A549 (cell line): ENCODE measurements around the gene NUB1. TPM values are rescaled to one million over a fixed set of nuclear protein-coding genes. Genes with fewer than 3 reads are reported as not detected.

ENCODE experiments used
- ATAC-seq, 2 experiments: fragments of 200-7000 bp in 1 of 2; fragments of >200 bp in 1 of 2; cut with Nextera tagmentation in 1 of 2; cut with Tn5 transposase in 1 of 2; 3 replicates each; pipeline versions ENCODE4 v1.8.0 to v1.9.1; 2018 to 2020; ENCODE audit warnings: mild to moderate bottlenecking in 1 of 2, moderate library complexity in 1 of 2
- CTCF ChIA-PET: fragments of 300-600 bp; sonication (Branson Sonifier 250); formaldehyde crosslinking; extraction: SDS; loops from one replicate; lab custom pipeline; 2021; ENCODE audit warnings: antibody characterized with exemption, inconsistent platforms; lab: Yijun Ruan, JAX
- POLR2A ChIA-PET: fragments of 350-600 bp; formaldehyde crosslinking; extraction: SDS; loops from one replicate; lab custom pipeline; 2021; ENCODE audit warnings: antibody characterized with exemption, inconsistent platforms; lab: Yijun Ruan, JAX
- DNase-seq, 2 experiments: peaks; one replicate each; pipeline versions ENCODE4 v3.0.0 to v3.0.0-alpha.2; 2011 to 2016; ENCODE audit warnings: low read depth in 1 of 2, low spot score in 1 of 2
- FAIRE-seq: peaks from 2 replicates; lab custom pipeline; 2011; peaks lifted over from hg19 to GRCh38; lab: Jason Lieb, UNC
- H3K27ac ChIP-seq, 2 experiments: fragments of >200 bp; sonication (Bioruptor Twin); formaldehyde crosslinking; 3 replicates each; pipeline ENCODE4 v1.5.1; 2016 to 2017
- H3K4me1 ChIP-seq: fragments of >200 bp; sonication (Bioruptor Twin); formaldehyde crosslinking; 3 replicates; pipeline ENCODE4 v1.6.1; 2016
- H3K4me2 ChIP-seq: fragments of >200 bp; sonication (Bioruptor Twin); formaldehyde crosslinking; 3 replicates; pipeline ENCODE4 v1.6.1; 2016
- H3K4me3 ChIP-seq: fragments of >200 bp; sonication (Bioruptor Twin); formaldehyde crosslinking; 3 replicates; pipeline ENCODE4 v1.5.1; 2016
- H3K9me3 ChIP-seq: fragments of >200 bp; sonication (Bioruptor Twin); formaldehyde crosslinking; 3 replicates; pipeline ENCODE4 v1.6.1; 2016
- CBX2 ChIP-seq: fragments of 200-600 bp; sonication (generic); IDR thresholded peaks from 2 replicates; pipeline ENCODE4 v1.6.1; 2016; ENCODE audit warnings: low read depth, mild to moderate bottlenecking, borderline replicate concordance
- CBX8 ChIP-seq: fragments of 200-600 bp; sonication (generic); IDR thresholded peaks from 2 replicates; pipeline ENCODE4 v1.6.1; 2016
- CEBPB ChIP-seq, 2 experiments: fragments of >200 bp in 1 of 2; sonication (Bioruptor Twin) in 1 of 2; formaldehyde crosslinking in 1 of 2; IDR thresholded peaks; 2 replicates each; pipeline ENCODE4 v1.6.1; 2012 to 2016
- CHD2 ChIP-seq: fragments of 150-350 bp; IDR thresholded peaks from 2 replicates; pipeline ENCODE4 v1.6.1; 2014; ENCODE audit warnings: low read length; ENCODE audit not compliant: partially characterized antibody
- CHD4 ChIP-seq: fragments of 200-600 bp; sonication (generic); IDR thresholded peaks from 2 replicates; pipeline ENCODE4 v1.6.1; 2016; ENCODE audit warnings: antibody characterized with exemption, mild to moderate bottlenecking, borderline replicate concordance
- ELK1 ChIP-seq: fragments of 150-350 bp; IDR thresholded peaks from 2 replicates; pipeline ENCODE4 v1.6.1; 2014; ENCODE audit warnings: low read depth, mild to moderate bottlenecking, low read length
- EP300 ChIP-seq, 2 experiments: fragments of >200 bp; sonication (Bioruptor Twin); formaldehyde crosslinking; IDR thresholded peaks; 2 replicates in 1 of 2; 3 replicates in 1 of 2; pipeline ENCODE4 v1.6.1; 2016 to 2017
- FOSB ChIP-seq: fragments of 250-450 bp; sonication (Bioruptor Pico); IDR thresholded peaks from 2 replicates; pipeline ENCODE4 v1.5.0; 2020; ENCODE audit warnings: mild to moderate bottlenecking, moderate library complexity
- FOXS1 ChIP-seq: fragments of 250-450 bp; sonication (Bioruptor Pico); IDR thresholded peaks from 2 replicates; pipeline ENCODE4 v1.5.0; 2020; ENCODE audit warnings: mild to moderate bottlenecking, moderate library complexity
- GATA3 ChIP-seq: IDR thresholded peaks from 2 replicates; pipeline ENCODE4 v1.6.1; 2012; ENCODE audit warnings: borderline replicate concordance
- HEYL ChIP-seq: fragments of 250-450 bp; sonication (Bioruptor Pico); IDR thresholded peaks from 2 replicates; pipeline ENCODE4 v1.8.0; 2021; ENCODE audit warnings: mild to moderate bottlenecking, moderate library complexity
- HOXA7 ChIP-seq: fragments of 250-450 bp; sonication (Bioruptor Pico); IDR thresholded peaks from 2 replicates; pipeline ENCODE4 v1.5.0; 2020; ENCODE audit warnings: mild to moderate bottlenecking, moderate library complexity
- HOXB13 ChIP-seq: fragments of 250-450 bp; sonication (Bioruptor Pico); IDR thresholded peaks from 2 replicates; pipeline ENCODE4 v1.5.0; 2020; ENCODE audit warnings: low read depth, mild to moderate bottlenecking, moderate library complexity
- JUN ChIP-seq, 2 experiments: fragments of >200 bp; sonication (Bioruptor Twin); formaldehyde crosslinking; IDR thresholded peaks; 2 replicates in 1 of 2; 3 replicates in 1 of 2; pipeline ENCODE4 v1.6.1; 2016 to 2017
- KDM1A ChIP-seq: fragments of 200-600 bp; sonication (generic); IDR thresholded peaks from 2 replicates; pipeline ENCODE4 v1.6.1; 2016; ENCODE audit warnings: low read depth, mild to moderate bottlenecking
- KDM5A ChIP-seq: fragments of 200-600 bp; sonication (generic); IDR thresholded peaks from 2 replicates; pipeline ENCODE4 v1.6.1; 2016; ENCODE audit warnings: antibody characterized with exemption, mild to moderate bottlenecking
- MAZ ChIP-seq: fragments of 150-350 bp; IDR thresholded peaks from 2 replicates; pipeline ENCODE4 v1.6.1; 2014; ENCODE audit warnings: antibody characterized with exemption, low read depth, low read length, borderline replicate concordance
- NFE2L2 ChIP-seq: fragments of 150-350 bp; conservative IDR thresholded peaks from 2 replicates; pipeline ENCODE4 v1.6.1; 2014; ENCODE audit warnings: low read length
- NR3C1 ChIP-seq: fragments of >200 bp; sonication (Bioruptor Twin); formaldehyde crosslinking; IDR thresholded peaks from 3 replicates; pipeline ENCODE4 v1.6.1; 2017
- POLR2A ChIP-seq: IDR thresholded peaks from 2 replicates; pipeline ENCODE4 v1.6.1; 2012; ENCODE audit warnings: mild to moderate bottlenecking, low read length
- RAD21 ChIP-seq, 2 experiments: fragments of >200 bp in 1 of 2; sonication (Bioruptor Twin) in 1 of 2; formaldehyde crosslinking in 1 of 2; IDR thresholded peaks in 1 of 2; conservative IDR thresholded peaks in 1 of 2; 2 replicates in 1 of 2; 3 replicates in 1 of 2; pipeline ENCODE4 v1.6.1; 2012 to 2018; ENCODE audit warnings: inconsistent platforms in 1 of 2
- RNF2 ChIP-seq: fragments of 200-600 bp; sonication (generic); IDR thresholded peaks from 2 replicates; pipeline ENCODE4 v1.6.1; 2016; ENCODE audit warnings: low read depth, mild to moderate bottlenecking, antibody characterized with exemption, moderate library complexity, borderline replicate concordance
- TFCP2L1 ChIP-seq: fragments of 250-450 bp; sonication (Bioruptor Pico); IDR thresholded peaks from 2 replicates; pipeline ENCODE4 v1.5.0; 2021; ENCODE audit warnings: mild to moderate bottlenecking
- USF2 ChIP-seq: fragments of 450-650 bp; IDR thresholded peaks from 2 replicates; pipeline ENCODE4 v1.6.1; 2014; ENCODE audit warnings: antibody characterized with exemption
- ZC3H11A ChIP-seq: fragments of 450-650 bp; IDR thresholded peaks from 2 replicates; pipeline ENCODE4 v1.6.1; 2014; ENCODE audit warnings: antibody characterized with exemption, mild to moderate bottlenecking
- ZFP36 ChIP-seq: fragments of 450-650 bp; IDR thresholded peaks from 2 replicates; pipeline ENCODE4 v1.6.1; 2014; ENCODE audit warnings: borderline replicate concordance; ENCODE audit not compliant: partially characterized antibody
- ZNF302 ChIP-seq: fragments of 250-450 bp; sonication (Bioruptor Pico); IDR thresholded peaks from 2 replicates; pipeline ENCODE4 v1.9.0; 2021; ENCODE audit warnings: inconsistent platforms, mild to moderate bottlenecking, moderate library complexity
- WGBS: methylation state at CpG from one replicate; pipeline ENCODE4 v1.1.6; 2017; ENCODE audit errors: missing lambda C conversion rate; 5-methylcytosine and 5-hydroxymethylcytosine counted together
- polyA plus RNA-seq, 4 experiments: library from polyadenylated mRNA; depleted of rRNA in 3 of 4; stranded (reverse); fragments of >200 nt; fragmentation: RNase III in 1 of 4; extraction: RNeasy Plus Mini Kit Qiagen cat#74134 plus additional on column Dnase treatment in 1 of 4; gene quantifications; 2 replicates in 3 of 4; 3 replicates in 1 of 4; pipeline ENCODE4 v1.2.3, GENCODE V29; 2011 to 2017
- TF ChIP-seq, protein P1 (sequence below): fragments of 250-450 bp; sonication (Bioruptor Pico); IDR thresholded peaks from 2 replicates; pipeline ENCODE4 v1.5.0; 2021; ENCODE audit warnings: mild to moderate bottlenecking, moderate library complexity, borderline replicate concordance
- TF ChIP-seq, protein P2 (sequence below): IDR thresholded peaks from 2 replicates; pipeline ENCODE4 v1.6.1; 2012

The NUB1 gene
- polyA plus RNA-seq, 2 of the 4 experiments (the other 2 are of a cell fraction), result 45.0 to 105 TPM

DNA sequence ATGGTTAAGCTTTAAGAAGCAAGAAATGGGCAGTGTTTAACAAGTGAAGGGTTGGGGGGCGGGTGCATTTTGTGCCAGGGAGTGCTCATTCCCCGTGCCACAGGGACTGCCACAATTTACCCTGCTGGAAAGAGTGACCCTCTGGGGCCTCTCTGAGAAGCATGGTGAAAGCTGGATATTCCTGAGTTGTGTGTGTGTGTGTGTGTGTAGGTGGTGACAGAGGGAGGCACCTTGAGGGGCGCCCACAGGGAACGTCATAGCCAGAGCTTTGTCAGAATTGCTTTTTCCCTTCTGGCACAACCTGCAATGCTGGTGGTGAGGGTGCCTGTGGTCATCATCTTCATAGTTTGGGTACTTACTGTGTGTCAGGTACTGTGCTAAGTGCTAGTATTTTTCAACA, 70.7 kb downstream of the NUB1 start:
- H3K4me2 ChIP-seq, result no peak overlapping the region
- ChIA-PET POLR2A (no interaction called here), CTCF (interaction anchor here (1.2 to 2.7 kb wide), 3 partner anchors 18 to 44 kb away, joined by 3 to 13 read pairs (median 8); no protein-coding TSS in a partner anchor)
- DNase-seq, result no peak
- peaks cover 29% of the 10 kb centered on the region for H3K4me1 ChIP-seq
- no peak overlapping the region for H3K4me3 ChIP-seq
- 0 out of 3 replicates have a peak, but pooled peaks cover 2% of the 10 kb centered on the region for H3K9me3 ChIP-seq
- no peak for FAIRE-seq
- TF ChIP-seq CBX2 (no peak), KDM1A (no peak), CBX8 (no peak), JUN (IDR thresholded peaks at IDR 0.05) (no peak), HOXB13 (no peak), FOXS1 (CRISPR knock-in tag) (no peak), CHD2 (no peak), NFE2L2 (no peak), EP300 (IDR thresholded peaks at IDR 0.05) (no peak), POLR2A (no peak)
- TF ChIP-seq, protein P1, sequence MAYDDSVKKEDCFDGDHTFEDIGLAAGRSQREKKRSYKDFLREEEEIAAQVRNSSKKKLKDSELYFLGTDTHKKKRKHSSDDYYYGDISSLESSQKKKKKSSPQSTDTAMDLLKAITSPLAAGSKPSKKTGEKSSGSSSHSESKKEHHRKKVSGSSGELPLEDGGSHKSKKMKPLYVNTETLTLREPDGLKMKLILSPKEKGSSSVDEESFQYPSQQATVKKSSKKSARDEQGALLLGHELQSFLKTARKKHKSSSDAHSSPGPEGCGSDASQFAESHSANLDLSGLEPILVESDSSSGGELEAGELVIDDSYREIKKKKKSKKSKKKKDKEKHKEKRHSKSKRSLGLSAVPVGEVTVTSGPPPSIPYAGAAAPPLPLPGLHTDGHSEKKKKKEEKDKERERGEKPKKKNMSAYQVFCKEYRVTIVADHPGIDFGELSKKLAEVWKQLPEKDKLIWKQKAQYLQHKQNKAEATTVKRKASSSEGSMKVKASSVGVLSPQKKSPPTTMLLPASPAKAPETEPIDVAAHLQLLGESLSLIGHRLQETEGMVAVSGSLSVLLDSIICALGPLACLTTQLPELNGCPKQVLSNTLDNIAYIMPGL (CRISPR knock-in tag), result no peak
- no peak overlapping the region for H3K27ac ChIP-seq
- no peak for ATAC-seq
- 51% methylated on average over 4 of the region's 4 CpGs for WGBS

- no peak overlapping the region for H3K4me3 ChIP-seq
- H3K4me2 ChIP-seq, result no peak overlapping the region
- DNase-seq, result no peak
- H3K9me3 ChIP-seq, result 0 out of 3 replicates have a peak, but pooled peaks cover 2% of the 10 kb centered on the region
- ChIA-PET POLR2A (no interaction called here), CTCF (interaction anchor here (2.7 kb wide), 1 partner anchor 35 kb away, joined by 13 read pairs; no protein-coding TSS in a partner anchor)
- H3K4me1 ChIP-seq, result peaks cover 29% of the 10 kb centered on the region
- 51% methylated on average over 4 of the region's 4 CpGs for WGBS
- TF ChIP-seq FOSB (no peak), KDM5A (no peak), ZFP36 (no peak), CEBPB (IDR thresholded peaks at IDR 0.05) (no peak), GATA3 (no peak), NR3C1 (no peak), USF2 (no peak)
- FAIRE-seq, result no peak
- no peak overlapping the region for H3K27ac ChIP-seq
- no peak for ATAC-seq
Observed at GRCh38 chr7:151413241-151413640, 71.6 kb downstream of the NUB1 start.

- peak overlapping the region; percentile 23; the same call in 2 of the 3 replicates for H3K4me2 ChIP-seq
- H3K4me3 ChIP-seq, result no peak overlapping the region
- POLR2A ChIA-PET, result no interaction called here
- peaks cover 20% of the 10 kb centered on the region; the same call in 2 of the 3 replicates for H3K9me3 ChIP-seq
- 16% methylated on average over 3 of the region's 3 CpGs for WGBS
- H3K4me1 ChIP-seq, result peaks cover 21% of the 10 kb centered on the region
- DNase-seq, result no peak
- ATAC-seq, result no peak; a peak in 1 of 6 replicates
- peak overlapping the region; percentile 33 to 48; a peak in 3 of 6 replicates for H3K27ac ChIP-seq
- FAIRE-seq, result no peak
- CTCF ChIA-PET, result interaction anchor here (0.7 to 2.2 kb wide), 3 partner anchors 33 to 69 kb away, joined by 3 to 10 read pairs (median 5); no protein-coding TSS in a partner anchor
- TF ChIP-seq ZNF302 (no peak), KDM1A (no peak), CBX8 (no peak), CHD4 (no peak), MAZ (no peak), ZC3H11A (no peak), RNF2 (no peak), RAD21 (conservative IDR thresholded peaks at IDR 0.05 in 1 of 2, IDR thresholded peaks at IDR 0.05 in 1 of 2) (no peak), HEYL (CRISPR knock-in tag) (no peak), KDM5A (no peak), NFE2L2 (no peak), TFCP2L1 (CRISPR knock-in tag) (no peak), FOXS1 (CRISPR knock-in tag) (no peak), HOXA7 (CRISPR knock-in tag) (no peak), ELK1 (no peak)
- TF ChIP-seq, protein P2, sequence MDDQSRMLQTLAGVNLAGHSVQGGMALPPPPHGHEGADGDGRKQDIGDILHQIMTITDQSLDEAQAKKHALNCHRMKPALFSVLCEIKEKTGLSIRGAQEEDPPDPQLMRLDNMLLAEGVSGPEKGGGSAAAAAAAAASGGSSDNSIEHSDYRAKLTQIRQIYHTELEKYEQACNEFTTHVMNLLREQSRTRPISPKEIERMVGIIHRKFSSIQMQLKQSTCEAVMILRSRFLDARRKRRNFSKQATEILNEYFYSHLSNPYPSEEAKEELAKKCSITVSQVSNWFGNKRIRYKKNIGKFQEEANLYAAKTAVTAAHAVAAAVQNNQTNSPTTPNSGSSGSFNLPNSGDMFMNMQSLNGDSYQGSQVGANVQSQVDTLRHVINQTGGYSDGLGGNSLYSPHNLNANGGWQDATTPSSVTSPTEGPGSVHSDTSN, result no peak
Observed at GRCh38 chr7:151415375-151416105, 73.9 kb downstream of the NUB1 start.
